Psoas muscle (tissue), 8 donors: ENCODE measurements around the gene KAT14. TPM values are rescaled to one million over a fixed set of nuclear protein-coding genes. Genes with fewer than 3 reads are reported as not detected.
A peak's percentile ranks its signal among the peaks of the same experiment; 100 is the strongest.

Experiments used
- ATAC-seq, 4 donors: fragments of 200-7000 bp; cut with Tn5 transposase; one replicate each; pipeline ENCODE4 v1.9.1; 2020; ENCODE audit warnings: moderate library complexity in 3 of 4, mild to moderate bottlenecking in 2 of 4
- DNase-seq, 2 donors: peaks; one replicate each; pipeline ENCODE4 v3.0.0-alpha.2; 2020
- H3K27ac ChIP-seq: fragments of 200-600 bp; one replicate; pipeline ENCODE4 v1.8.0; 2022
- H3K27me3 ChIP-seq, 3 donors: fragments of 200-600 bp in 1 of 3; one replicate each; pipeline versions ENCODE4 v1.6.1 to v1.8.0; 2013 to 2022; ENCODE audit warnings: low read length in 2 of 3, mild to moderate bottlenecking in 2 of 3, moderate library complexity in 1 of 3; ENCODE audit not compliant: insufficient read depth in 3 of 3
- H3K36me3 ChIP-seq, 2 donors: fragments of 200-600 bp in 1 of 2; one replicate each; pipeline versions ENCODE4 v1.6.1 to v1.8.0; 2013 to 2022; ENCODE audit warnings: low read depth in 1 of 2, mild to moderate bottlenecking in 1 of 2, moderate library complexity in 1 of 2; ENCODE audit not compliant: insufficient read depth in 1 of 2
- H3K4me1 ChIP-seq: fragments of 200-600 bp; one replicate; pipeline ENCODE4 v1.8.0; 2022
- H3K4me3 ChIP-seq: fragments of 200-600 bp; one replicate; pipeline ENCODE4 v1.8.0; 2022; ENCODE audit warnings: mild to moderate bottlenecking
- H3K9me3 ChIP-seq: fragments of 200-600 bp; one replicate; pipeline ENCODE4 v1.8.0; 2022
- WGBS, 3 donors: extraction: QIAGEN DNeasy Blood & Tissue Kit; methylation state at CpG; one replicate each; pipeline versions ENCODE4 v1.1.6 to v1.1.7; 2013; 5-methylcytosine and 5-hydroxymethylcytosine counted together
- intact Hi-C, 2 donors: fragments of 100-400 bp; cut with DNase I; formaldehyde crosslinking; loops; one replicate each; pipeline versions ENCODE4 v1.11.0 to v1.14.2; 2022
- polyA plus RNA-seq, 3 donors: library from polyadenylated mRNA; stranded (reverse); fragments of 200-250 nt; gene quantifications; one replicate each; pipeline ENCODE4 v1.2.3, GENCODE V29; 2013
- total RNA-seq, 4 donors: library from RNA; stranded (reverse); fragmentation: NEBNext Ultra II Directional in 2 of 4; extraction: Animal tissue kit (Norgen Biotek cat#: 25700) in 2 of 4; gene quantifications; one replicate each; pipeline versions ENCODE4 v1.2.1 to v1.2.4, GENCODE V29; 2021 to 2023
- TF ChIP-seq, protein P1 (sequence below): fragments of 200-600 bp; IDR thresholded peaks from one replicate; pipeline ENCODE4 v1.8.0; 2022; ENCODE audit warnings: antibody characterized with exemption
- donor health status: healthy with polysubstance abuse.
- donor health status: DM: no; HTN: no; CAD: no; lungs with moderate emphysema.
- donor health status: Bipolar disorder and iron deficiency.
- donor health status: healthy.
- donor health status: DM: yes; HTN: yes; CAD: no.
- donor health status: DM: no; HTN: no; CAD: no.
- donor health status: DM: no; HTN: no; CAD: no.
- donor health status: DM: yes; HTN: yes; CAD: no.

Gene KAT14
- total and polyA plus RNA-seq, 7 donors, result 7.6 to 29.8 (median 18.6) TPM

DNA sequence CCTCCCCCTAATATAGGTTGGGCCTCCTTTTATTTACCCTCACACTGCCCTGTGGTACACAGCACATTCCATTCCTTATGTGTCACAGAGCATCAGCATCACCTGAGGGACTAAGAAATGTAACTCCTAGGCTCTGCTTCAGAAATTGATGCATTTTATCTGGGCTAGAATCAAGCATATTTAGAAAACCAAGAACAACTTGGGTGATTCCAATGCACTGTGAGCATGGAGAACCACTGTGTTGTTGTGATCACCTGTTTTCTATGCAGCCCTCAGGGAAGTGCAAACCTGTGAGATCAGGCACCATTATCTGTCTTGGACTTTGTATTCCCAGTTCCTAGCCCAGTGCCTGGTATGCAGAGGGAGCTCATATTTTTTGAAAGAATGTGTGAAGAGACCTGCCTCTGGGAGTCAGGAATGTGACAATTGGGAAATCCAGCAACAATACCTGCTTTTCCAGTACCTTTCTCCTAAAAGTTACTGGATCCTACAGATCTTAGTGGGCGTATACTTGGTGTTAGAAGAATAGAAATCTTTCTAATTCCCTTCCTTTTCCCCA lies 7.0 kb downstream of the KAT14 start:
- H3K36me3 ChIP-seq, result peaks cover 0 to 64% of the 10 kb centered on the region in 2 donors
- H3K27ac ChIP-seq, result no peak overlapping the region
- DNase-seq (no peak), ATAC-seq (no peak)
- H3K27me3 ChIP-seq, result no peaks in the 10 kb centered on the region
- no peaks in the 10 kb centered on the region for H3K4me1 ChIP-seq
- no peak overlapping the region for H3K4me3 ChIP-seq
- WGBS, 3 donors, result 93 to 100% (median 99%) methylated on average over 1 of the region's 1 CpG
- intact Hi-C loops, result no loop called here
- TF ChIP-seq, protein P1, sequence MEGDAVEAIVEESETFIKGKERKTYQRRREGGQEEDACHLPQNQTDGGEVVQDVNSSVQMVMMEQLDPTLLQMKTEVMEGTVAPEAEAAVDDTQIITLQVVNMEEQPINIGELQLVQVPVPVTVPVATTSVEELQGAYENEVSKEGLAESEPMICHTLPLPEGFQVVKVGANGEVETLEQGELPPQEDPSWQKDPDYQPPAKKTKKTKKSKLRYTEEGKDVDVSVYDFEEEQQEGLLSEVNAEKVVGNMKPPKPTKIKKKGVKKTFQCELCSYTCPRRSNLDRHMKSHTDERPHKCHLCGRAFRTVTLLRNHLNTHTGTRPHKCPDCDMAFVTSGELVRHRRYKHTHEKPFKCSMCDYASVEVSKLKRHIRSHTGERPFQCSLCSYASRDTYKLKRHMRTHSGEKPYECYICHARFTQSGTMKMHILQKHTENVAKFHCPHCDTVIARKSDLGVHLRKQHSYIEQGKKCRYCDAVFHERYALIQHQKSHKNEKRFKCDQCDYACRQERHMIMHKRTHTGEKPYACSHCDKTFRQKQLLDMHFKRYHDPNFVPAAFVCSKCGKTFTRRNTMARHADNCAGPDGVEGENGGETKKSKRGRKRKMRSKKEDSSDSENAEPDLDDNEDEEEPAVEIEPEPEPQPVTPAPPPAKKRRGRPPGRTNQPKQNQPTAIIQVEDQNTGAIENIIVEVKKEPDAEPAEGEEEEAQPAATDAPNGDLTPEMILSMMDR, result no peak
- no peaks in the 10 kb centered on the region for H3K9me3 ChIP-seq

GRCh38 chr20:18154342-18154741 lies 16.7 kb downstream of the KAT14 start:
- Histone ChIP-seq H3K4me1 (peaks cover 6% of the 10 kb centered on the region), H3K36me3 (peaks cover 3 to 61% of the 10 kb centered on the region in 2 donors), H3K27ac (peak overlapping the region; percentile 3), H3K4me3 (no peak overlapping the region), H3K9me3 (no peaks in the 10 kb centered on the region), H3K27me3 (no peaks in the 10 kb centered on the region)
- WGBS, 3 donors, result 75 to 85% (median 77%) methylated on average over 9 of the region's 9 CpGs
- intact Hi-C loops, result no loop called here
- TF ChIP-seq, protein P1, result no peak
- peak in 3 of 4 donors; percentile 62 to 85 (median 82) for ATAC-seq
- no peak for DNase-seq

DNA sequence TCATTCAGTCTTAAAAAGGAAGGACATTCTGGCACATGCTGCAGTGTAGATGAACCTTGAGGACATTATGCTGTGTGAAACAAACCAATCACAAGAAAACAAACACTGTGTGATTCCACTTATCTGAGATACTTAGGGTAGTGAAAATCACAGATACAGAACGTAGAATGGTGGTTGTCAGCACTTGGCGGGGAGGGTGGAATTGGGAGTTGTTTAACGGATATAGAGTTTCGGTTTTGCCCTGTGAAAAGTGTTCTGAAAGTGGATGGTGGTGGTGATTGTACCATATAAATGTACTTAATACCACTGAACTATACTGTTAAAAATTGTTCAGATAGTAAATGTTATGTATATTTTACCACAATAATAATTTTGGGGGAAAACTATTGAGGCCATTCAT lies 18.4 kb downstream of the KAT14 start:
- no peak overlapping the region for H3K27ac ChIP-seq
- peaks cover 3 to 64% of the 10 kb centered on the region in 2 donors for H3K36me3 ChIP-seq
- H3K27me3 ChIP-seq, result no peaks in the 10 kb centered on the region
- whole genome bisulfite sequencing, 3 donors, result 84 to 91% (median 89%) methylated on average over 4 of the region's 4 CpGs
- H3K9me3 ChIP-seq, result no peaks in the 10 kb centered on the region
- no peak overlapping the region for H3K4me3 ChIP-seq
- peaks cover 6% of the 10 kb centered on the region for H3K4me1 ChIP-seq
- ATAC-seq, result no peak
- intact Hi-C loops, result no loop called here
- DNase-seq, result no peak
- TF ChIP-seq, protein P1, result no peak

DNA sequence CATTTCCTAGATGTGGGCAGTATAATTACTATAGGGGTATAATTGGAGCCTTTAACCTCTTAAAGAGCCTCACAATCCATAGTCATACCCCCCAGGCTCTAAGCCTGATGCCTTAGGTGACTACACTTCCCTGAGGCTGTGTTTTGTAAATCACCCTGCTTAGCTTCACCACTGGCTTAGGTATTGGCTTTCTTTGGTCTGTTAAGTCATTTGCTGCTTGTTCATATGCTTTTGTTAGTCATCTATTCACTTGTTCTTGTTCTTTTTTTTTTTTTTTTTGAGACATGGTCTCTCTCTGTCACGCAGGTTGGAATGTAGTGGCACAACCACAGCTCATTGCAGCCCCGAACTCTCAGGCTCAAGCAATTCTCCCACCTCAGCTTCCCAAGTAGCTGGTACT lies 26.7 kb downstream of the KAT14 start:
- TF ChIP-seq, protein P1, result no peak
- peaks cover 11 to 63% of the 10 kb centered on the region in 2 donors for H3K36me3 ChIP-seq
- no peaks in the 10 kb centered on the region for H3K9me3 ChIP-seq
- no peak overlapping the region for H3K27ac ChIP-seq
- intact Hi-C loops, result loop anchor here in 1 of 2 donors (10.0 kb wide), 1 partner anchor 110 kb away; no protein-coding TSS in a partner anchor
- WGBS, 3 donors, result 90 to 94% (median 90%) methylated on average over 2 of the region's 2 CpGs
- no peaks in the 10 kb centered on the region for H3K27me3 ChIP-seq
- no peak overlapping the region for H3K4me3 ChIP-seq
- H3K4me1 ChIP-seq, result no peaks in the 10 kb centered on the region
- no peak for ATAC-seq
- DNase-seq, result no peak

- Histone ChIP-seq H3K27ac (no peak overlapping the region), H3K36me3 (peaks cover 11 to 54% of the 10 kb centered on the region in 2 donors), H3K27me3 (no peaks in the 10 kb centered on the region), H3K4me1 (no peaks in the 10 kb centered on the region), H3K9me3 (no peaks in the 10 kb centered on the region), H3K4me3 (no peak overlapping the region)
- DNase-seq (no peak), ATAC-seq (no peak)
- 70 to 80% (median 71%) methylated on average over 3 of the region's 3 CpGs for WGBS, 3 donors
- TF ChIP-seq, protein P1, result no peak
- intact Hi-C loops, result loop anchor here in 1 of 2 donors (10.0 kb wide), 1 partner anchor 109 kb away; no protein-coding TSS in a partner anchor
These were observed 27.9 kb downstream of the KAT14 start for GRCh38 chr20:18165553-18165952.
